ENCODE results near the gene EGFLAM.

Gene EGFLAM

GRCh38 chr5:38370358-38371100 is 112.2 kb downstream of the EGFLAM start:
- DNase-seq (ENCODE audit: insufficient read length, low spot score), result no peak
- no peak for FAIRE-seq

- FAIRE-seq, result no peak
- DNase-seq (ENCODE audit: insufficient read length, low spot score), result no peak
These were observed 113.2 kb downstream of the EGFLAM start for GRCh38 chr5:38371596-38371995.

- no peak for FAIRE-seq
- DNase-seq (ENCODE audit: insufficient read length, low spot score), result no peak
These were observed 115.4 kb downstream of the EGFLAM start for GRCh38 chr5:38373743-38374142.

- no peak for FAIRE-seq
- DNase-seq (ENCODE audit: insufficient read length, low spot score), result no peak
These were observed 117.1 kb downstream of the EGFLAM start for GRCh38 chr5:38375423-38375822.

- DNase-seq (ENCODE audit: insufficient read length, low spot score) (no peak), FAIRE-seq (no peak)
These were observed 118.0 kb downstream of the EGFLAM start for GRCh38 chr5:38376404-38376803.

GRCh38 chr5:38378579-38378978 is 120.2 kb downstream of the EGFLAM start:
- FAIRE-seq (no peak), DNase-seq (ENCODE audit: insufficient read length, low spot score) (no peak)

GRCh38 chr5:38379350-38379937 is 121.1 kb downstream of the EGFLAM start:
- FAIRE-seq, result no peak
- no peak for DNase-seq (ENCODE audit: insufficient read length, low spot score)

- DNase-seq (ENCODE audit: insufficient read length, low spot score) (no peak), FAIRE-seq (peak; percentile 42)
These were observed 122.2 kb downstream of the EGFLAM start for GRCh38 chr5:38380537-38380936.

GRCh38 chr5:38381361-38381760 is 123.0 kb downstream of the EGFLAM start:
- DNase-seq (ENCODE audit: insufficient read length, low spot score) (no peak), FAIRE-seq (no peak)

GRCh38 chr5:38382898-38383297 is 124.5 kb downstream of the EGFLAM start:
- DNase-seq (ENCODE audit: insufficient read length, low spot score), result peak; percentile 91
- FAIRE-seq, result peak; percentile 99

- FAIRE-seq (no peak), DNase-seq (ENCODE audit: insufficient read length, low spot score) (no peak)
These were observed 125.3 kb downstream of the EGFLAM start for GRCh38 chr5:38383701-38384100.

- DNase-seq (ENCODE audit: insufficient read length, low spot score) (no peak), FAIRE-seq (no peak)
These were observed 126.0 kb downstream of the EGFLAM start for GRCh38 chr5:38384396-38384795.

GRCh38 chr5:38387161-38387560 is 128.8 kb downstream of the EGFLAM start:
- no peak for FAIRE-seq
- DNase-seq (ENCODE audit: insufficient read length, low spot score), result no peak

- no peak for FAIRE-seq
These were observed 135.3 kb downstream of the EGFLAM start for GRCh38 chr5:38393636-38394035.

GRCh38 chr5:38396766-38397165 is 138.4 kb downstream of the EGFLAM start:
- FAIRE-seq (no peak), DNase-seq (ENCODE audit: insufficient read length, low spot score) (no peak)

More at GRCh38 chr5:38393636-38394035, 135.3 kb downstream of the EGFLAM start:
- no peak for DNase-seq (ENCODE audit: insufficient read length, low spot score)

GRCh38 chr5:38400365-38400764 is 142.0 kb downstream of the EGFLAM start:
- no peak for FAIRE-seq
- DNase-seq (ENCODE audit: insufficient read length, low spot score), result no peak

- FAIRE-seq, result no peak
- DNase-seq (ENCODE audit: insufficient read length, low spot score), result no peak
These were observed 142.8 kb downstream of the EGFLAM start for GRCh38 chr5:38401145-38401544.

GRCh38 chr5:38403406-38403805 is 145.0 kb downstream of the EGFLAM start:
- FAIRE-seq (peak; percentile 90), DNase-seq (ENCODE audit: insufficient read length, low spot score) (no peak)

GRCh38 chr5:38403877-38404635 is 145.7 kb downstream of the EGFLAM start:
- FAIRE-seq (peak; percentile 28), DNase-seq (ENCODE audit: insufficient read length, low spot score) (no peak)

GRCh38 chr5:38404667-38405276 is 146.4 kb downstream of the EGFLAM start:
- no peak for DNase-seq (ENCODE audit: insufficient read length, low spot score)
- no peak for FAIRE-seq
